Vagina (tissue), 2 donors: Measurements from ENCODE around the gene GNAZ.

Source experiments
- CTCF ChIP-seq, 3 experiments: fragments of 450-650 bp in 2 of 3; fragments of 200-600 bp in 1 of 3; sonication (generic) in 1 of 3; IDR thresholded peaks; one replicate each; pipeline ENCODE4 v1.5.1; 2017 to 2019; ENCODE audit warnings: antibody characterized with exemption in 3 of 3, mild to moderate bottlenecking in 2 of 3, moderate library complexity in 2 of 3
- POLR2A ChIP-seq, 2 donors: fragments of 450-650 bp; IDR thresholded peaks; one replicate each; pipeline ENCODE4 v1.6.1; 2017; ENCODE audit warnings: antibody characterized with exemption in 2 of 2, mild to moderate bottlenecking in 2 of 2, moderate library complexity in 2 of 2
- POLR2AphosphoS5 ChIP-seq, 2 donors: sonication (generic); formaldehyde crosslinking; IDR thresholded peaks; one replicate each; pipeline ENCODE4 v1.9.0; 2017; ENCODE audit warnings: antibody characterized with exemption in 2 of 2, mild to moderate bottlenecking in 2 of 2, low read depth in 1 of 2; ENCODE audit not compliant: insufficient read depth in 1 of 2

- TF ChIP-seq POLR2A (IDR thresholded peaks at IDR 0.05): no peak
- TF ChIP-seq CTCF (IDR thresholded peaks at IDR 0.05): no peak
- no peak for TF ChIP-seq POLR2AphosphoS5 (IDR thresholded peaks at IDR 0.05; ENCODE audit: insufficient read depth in 1 of 2, low read depth in 1 of 2)
Observed at GRCh38 chr22:23035557-23036277, 34.6 kb upstream of the GNAZ start.
